OCI-M1 (cell line): Measurements from ENCODE around the gene CTXN3.
A peak's percentile ranks its signal among the peaks of the same experiment; 100 is the strongest.

Source experiments
- DNase-seq: peaks from one replicate; lab custom pipeline; 2025; lab: John Stamatoyannopoulos, UW

CTXN3 gene

DNA sequence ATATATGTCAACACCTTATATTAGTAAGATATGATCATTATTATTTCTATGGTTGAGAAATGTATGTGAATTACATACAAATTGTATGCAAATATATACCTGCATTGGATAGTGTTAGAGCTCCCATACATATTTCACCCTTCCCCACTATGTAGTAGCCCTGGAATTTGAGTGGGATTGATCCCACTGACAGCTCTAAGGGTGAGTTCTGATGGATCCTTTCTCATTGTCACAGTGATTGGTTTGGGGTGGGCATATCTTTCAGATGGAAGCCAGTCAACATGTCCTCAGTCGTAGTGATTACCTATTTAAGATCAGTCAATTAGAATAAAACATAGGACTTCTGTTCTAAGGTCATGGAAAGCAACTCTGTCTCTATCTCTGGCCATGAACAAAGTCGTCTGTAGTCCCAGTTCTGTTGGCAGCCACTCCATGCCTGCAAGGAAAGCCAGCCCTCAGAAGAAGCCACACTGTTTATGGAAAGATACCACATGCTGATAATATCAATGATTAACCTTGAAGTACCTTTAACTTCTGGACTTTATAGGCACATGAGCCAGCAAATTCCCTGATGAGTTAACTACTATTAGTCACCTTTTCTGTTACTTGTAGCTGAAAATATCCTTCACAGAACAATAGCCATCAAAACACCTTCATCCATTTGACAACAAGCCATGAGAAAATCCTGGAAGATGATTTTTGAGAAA lies 49.2 kb downstream of the CTXN3 start:
- DNase-seq: no peak

DNA sequence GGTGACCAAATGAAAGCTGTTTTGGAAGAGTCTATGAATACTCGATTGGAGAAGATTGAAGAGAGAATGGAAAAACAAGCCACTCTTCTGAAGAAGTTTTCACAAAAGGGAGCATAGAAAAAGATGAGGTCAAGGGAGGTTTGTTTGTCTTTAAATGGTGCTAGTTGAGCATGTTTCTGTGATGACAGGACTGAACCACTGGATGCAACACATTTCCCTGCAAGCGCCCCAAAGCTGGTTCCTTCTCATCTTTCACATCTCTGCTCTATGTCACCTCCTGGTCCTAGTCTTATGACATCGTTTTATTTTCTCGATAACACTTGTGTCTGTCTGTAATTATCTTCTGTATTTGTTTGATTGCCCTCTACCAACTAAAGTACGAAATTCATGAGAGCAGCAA lies 50.5 kb downstream of the CTXN3 start:
- DNase-seq: no peak

DNA sequence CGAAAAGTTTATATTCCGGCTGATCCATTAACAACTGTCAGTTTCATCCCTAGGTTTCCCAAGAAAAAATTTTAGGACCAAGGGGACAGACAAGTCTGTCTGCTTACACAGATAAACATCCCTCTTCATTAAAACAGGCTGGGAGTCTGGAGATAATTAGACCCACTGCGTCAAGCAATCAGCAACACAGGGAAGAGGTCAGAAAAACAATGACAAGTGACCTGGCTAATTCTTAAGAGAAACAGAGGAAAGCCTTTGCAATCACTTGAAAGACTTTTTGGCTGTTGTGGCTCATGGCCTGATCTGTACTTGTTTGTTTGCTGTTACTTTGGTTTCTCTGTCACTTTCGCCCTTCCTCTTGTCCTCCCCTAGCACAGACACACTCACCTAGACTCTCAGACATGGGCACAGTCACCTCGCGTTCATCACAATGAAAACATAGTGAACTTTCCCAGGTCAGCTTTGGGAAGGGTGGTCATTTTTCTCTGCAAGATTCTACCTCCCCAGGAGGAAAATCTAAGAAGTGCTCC lies 51.4 kb downstream of the CTXN3 start:
- no peak for DNase-seq

DNA sequence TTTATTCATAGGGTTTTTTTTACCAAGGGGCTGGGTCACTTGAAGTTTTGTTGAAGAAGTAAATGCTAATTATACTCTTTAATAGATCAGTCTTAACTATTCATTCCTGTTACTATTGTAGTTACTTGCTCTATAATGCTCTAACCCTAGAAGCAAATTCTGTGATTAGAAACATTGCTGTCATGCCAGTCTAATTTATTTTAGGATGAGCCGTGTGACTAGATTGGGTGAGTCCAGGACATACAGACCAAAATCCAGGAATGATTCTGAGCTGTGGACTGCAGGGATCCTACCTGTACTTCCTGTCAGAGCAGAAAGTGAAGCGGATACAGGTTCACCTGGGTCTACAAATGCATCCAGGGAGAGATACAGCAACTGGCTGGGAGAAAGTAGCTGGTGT lies 53.6 kb downstream of the CTXN3 start:
- no peak for DNase-seq

DNA sequence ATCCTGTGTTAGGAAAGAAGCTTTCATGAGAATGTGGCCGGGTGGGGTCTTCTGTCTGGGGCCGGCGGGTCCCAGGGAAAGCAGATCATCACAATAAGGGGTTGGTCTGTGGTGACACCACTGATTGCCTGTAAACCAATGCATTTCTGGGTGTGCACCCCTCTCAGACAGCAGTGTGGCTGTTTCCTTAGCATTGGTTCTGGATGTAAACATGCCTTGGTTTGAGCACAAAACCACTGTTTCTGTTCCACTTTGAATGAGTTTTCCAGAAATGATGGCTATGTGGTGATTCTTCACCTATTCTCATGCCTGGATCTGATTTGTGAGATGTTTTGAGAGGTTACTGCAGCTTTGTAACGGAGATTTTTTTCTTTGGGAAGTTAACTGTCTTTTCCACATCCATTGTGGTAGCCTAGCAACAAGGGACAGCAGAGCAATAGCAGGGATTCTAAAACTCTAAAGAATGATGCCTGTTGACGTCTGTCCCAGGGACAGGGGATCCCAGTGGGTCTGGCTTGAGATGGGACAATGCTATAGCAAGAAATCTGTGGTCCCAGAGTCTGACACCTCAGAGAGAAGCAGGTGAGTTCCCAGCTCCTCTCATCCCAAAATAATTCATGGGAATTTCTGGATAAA lies 54.2 kb downstream of the CTXN3 start, which contains the start of gene CCDC192:
Gene CCDC192 (plus strand): TSS at position 466 of the 636 bp plus-strand sequence. CDS start 55 bp downstream, at position 521.
- no peak for DNase-seq

DNA sequence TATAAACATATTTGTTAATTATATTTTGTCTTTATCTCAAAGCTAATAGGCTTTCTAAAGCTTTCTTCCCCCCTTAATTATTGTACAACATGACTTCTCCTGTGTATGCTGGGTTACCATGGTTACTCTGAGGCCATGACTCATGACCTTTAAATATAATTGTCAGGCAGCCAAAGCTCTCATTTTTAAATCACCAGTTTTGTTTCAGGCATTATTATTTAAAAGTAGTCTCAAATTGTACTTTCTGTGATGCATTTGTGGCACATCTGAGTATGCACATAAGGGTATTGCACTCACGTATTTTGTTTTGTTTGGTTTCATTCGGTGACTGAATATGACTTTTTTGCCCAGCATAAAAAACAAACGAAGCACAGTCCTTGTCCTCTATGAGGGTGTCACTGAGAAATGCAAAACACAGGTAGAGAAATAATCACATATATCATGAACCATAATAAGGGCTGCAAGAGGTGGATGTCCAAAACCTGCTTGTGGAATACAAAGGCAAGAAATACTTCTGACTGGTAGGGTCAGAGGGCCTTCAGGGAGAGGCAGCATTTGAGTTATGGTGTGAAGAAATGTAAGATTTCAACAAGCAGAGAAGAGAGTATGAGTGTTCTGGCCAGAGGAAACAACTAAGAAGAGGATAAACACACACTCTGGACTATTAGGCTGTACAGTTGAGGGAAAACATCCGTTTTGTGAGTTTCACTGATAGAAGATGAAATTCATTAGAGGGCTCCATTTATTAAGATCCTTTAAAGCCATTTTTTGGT lies 56.4 kb downstream of the CTXN3 start:
- peak; percentile 1 for DNase-seq

DNA sequence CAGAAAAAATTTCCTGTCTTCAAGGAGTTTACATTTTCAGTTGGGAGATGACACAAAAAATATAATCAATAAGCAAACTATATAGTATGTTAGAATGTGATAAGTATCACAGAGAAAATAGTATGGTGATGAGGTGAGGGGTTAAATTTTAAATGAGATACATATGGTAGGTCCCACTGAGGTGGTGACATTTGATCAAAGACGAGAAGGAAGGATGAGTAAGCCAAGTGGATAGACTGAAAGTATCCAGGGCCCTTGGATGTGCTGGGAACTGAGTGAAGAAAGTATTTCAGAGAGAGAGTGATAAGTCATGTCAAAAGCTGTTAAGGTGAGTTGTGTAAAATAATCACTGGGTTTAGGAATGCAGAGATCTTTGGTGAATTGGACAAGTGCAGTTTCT lies 57.8 kb downstream of the CTXN3 start:
- no peak for DNase-seq

DNA sequence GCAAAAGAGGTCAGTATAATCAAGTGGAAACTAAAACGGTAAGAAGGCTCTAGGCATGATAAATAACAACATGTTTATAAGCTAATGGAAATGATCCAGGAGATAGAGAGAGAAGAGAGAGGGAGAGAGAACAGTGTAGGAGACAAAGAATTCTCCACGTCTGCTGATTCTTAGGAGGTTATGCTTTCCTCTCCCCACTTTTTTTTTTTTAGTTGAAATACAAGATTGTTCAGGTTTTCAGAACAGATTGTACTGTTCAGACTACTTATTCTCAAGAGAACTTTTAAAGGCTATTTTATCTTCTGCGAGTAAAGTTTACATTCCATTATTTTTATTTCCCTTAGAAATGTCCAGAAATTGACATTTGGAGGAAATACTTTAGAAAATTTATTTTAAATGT lies 58.3 kb downstream of the CTXN3 start:
- no peak for DNase-seq
